Small intestine (tissue), 7 donors: ENCODE results near the gene TAMALIN. TPM values are rescaled to one million over a fixed set of nuclear protein-coding genes. Genes with fewer than 3 reads are reported as not detected.
A peak's percentile ranks its signal among the peaks of the same experiment; 100 is the strongest.
"Not testable (repeated sequence)": the region's sequence is repeated elsewhere in the genome, so short reads cannot be mapped to it uniquely, and the experiment has no call there.

ENCODE experiments used
- DNase-seq, 2 donors: peaks; one replicate each; pipeline versions ENCODE4 v3.0.0 to v3.0.0-alpha.2; 2013
- FAIRE-seq: peaks from 2 replicates; lab custom pipeline; 2012; peaks lifted over from hg19 to GRCh38; lab: Jason Lieb, UNC
- H3K27ac ChIP-seq, 3 donors: one replicate each; pipeline ENCODE4 v1.5.1; 2013; ENCODE audit warnings: low read length in 2 of 3, mild to moderate bottlenecking in 2 of 3, control low read depth in 1 of 3, inconsistent platforms in 1 of 3, low read depth in 1 of 3, moderate library complexity in 1 of 3
- H3K27me3 ChIP-seq, 3 donors: one replicate each; pipeline ENCODE4 v1.6.1; 2013; ENCODE audit warnings: low read length in 3 of 3, inconsistent platforms in 1 of 3; ENCODE audit not compliant: control insufficient read depth in 3 of 3, insufficient read depth in 3 of 3
- H3K36me3 ChIP-seq, 3 donors: one replicate each; pipeline ENCODE4 v1.6.1; 2013; ENCODE audit warnings: low read length in 3 of 3, inconsistent platforms in 1 of 3, low read depth in 1 of 3, mild to moderate bottlenecking in 1 of 3, moderate library complexity in 1 of 3; ENCODE audit not compliant: control insufficient read depth in 3 of 3, insufficient read depth in 2 of 3
- H3K4me1 ChIP-seq, 3 donors: one replicate each; pipeline ENCODE4 v1.6.1; 2013; ENCODE audit warnings: low read length in 2 of 3, inconsistent platforms in 1 of 3, low read depth in 1 of 3, mild to moderate bottlenecking in 1 of 3, moderate library complexity in 1 of 3; ENCODE audit not compliant: control insufficient read depth in 3 of 3, insufficient read depth in 2 of 3
- H3K4me3 ChIP-seq, 3 donors: one replicate each; pipeline ENCODE4 v1.5.1; 2013; ENCODE audit warnings: low read length in 3 of 3, control low read depth in 1 of 3, inconsistent platforms in 1 of 3, low read depth in 1 of 3, mild to moderate bottlenecking in 1 of 3, moderate library complexity in 1 of 3
- H3K9me3 ChIP-seq, 2 donors: one replicate each; pipeline ENCODE4 v1.6.1; 2013; ENCODE audit warnings: low read depth in 1 of 2, low read length in 1 of 2; ENCODE audit not compliant: control insufficient read depth in 2 of 2, insufficient read depth in 1 of 2
- WGBS, 3 donors: extraction: QIAGEN DNeasy Blood & Tissue Kit; methylation state at CpG; one replicate each; pipeline ENCODE4 v1.1.7; 2013; 5-methylcytosine and 5-hydroxymethylcytosine counted together
- polyA plus RNA-seq, 4 donors: library from polyadenylated mRNA; stranded (reverse) in 3 of 4; unstranded in 1 of 4; fragments of 200-250 nt in 3 of 4; fragments of 120-200 nt in 1 of 4; gene quantifications; one replicate each; pipeline versions ENCODE4 v1.2.1 to v1.2.3, GENCODE V29; 2013
- donor health status: healthy with polysubstance abuse.
- donor health status: control.
- donor health status: control.
- donor health status: Bipolar disorder and iron deficiency.
- donor health status: healthy.

TAMALIN gene
- polyA plus RNA-seq, 4 donors: 3.8 to 32.5 (median 10.1) TPM

DNA sequence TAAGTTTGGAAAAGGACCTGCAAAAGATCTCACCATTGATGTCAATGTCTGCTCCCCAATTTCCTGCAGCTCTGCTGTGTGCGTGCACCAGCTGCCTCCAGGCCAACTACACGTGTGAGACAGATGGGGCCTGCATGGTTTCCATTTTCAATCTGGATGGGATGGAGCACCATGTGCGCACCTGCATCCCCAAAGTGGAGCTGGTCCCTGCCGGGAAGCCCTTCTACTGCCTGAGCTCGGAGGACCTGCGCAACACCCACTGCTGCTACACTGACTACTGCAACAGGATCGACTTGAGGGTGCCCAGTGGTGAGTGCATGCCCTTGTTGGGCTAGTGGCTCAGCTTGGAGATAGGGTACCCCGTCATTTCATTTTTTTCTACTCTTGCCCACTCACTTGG lies 31.6 kb upstream of the TAMALIN start:
- DNase-seq: no peak
- Histone ChIP-seq H3K4me3 (no peak overlapping the region), H3K36me3 (peaks cover 4 to 39% (median 12%) of the 10 kb centered on the region in 3 donors), H3K27ac (no peak overlapping the region), H3K27me3 (no peaks in the 10 kb centered on the region), H3K9me3 (no peaks in the 10 kb centered on the region), H3K4me1 (peaks cover 14 to 85% (median 35%) of the 10 kb centered on the region in 3 donors)
- no peak for FAIRE-seq
- WGBS, 3 donors: 78 to 89% (median 85%) methylated on average over 8 of the region's 8 CpGs

DNA sequence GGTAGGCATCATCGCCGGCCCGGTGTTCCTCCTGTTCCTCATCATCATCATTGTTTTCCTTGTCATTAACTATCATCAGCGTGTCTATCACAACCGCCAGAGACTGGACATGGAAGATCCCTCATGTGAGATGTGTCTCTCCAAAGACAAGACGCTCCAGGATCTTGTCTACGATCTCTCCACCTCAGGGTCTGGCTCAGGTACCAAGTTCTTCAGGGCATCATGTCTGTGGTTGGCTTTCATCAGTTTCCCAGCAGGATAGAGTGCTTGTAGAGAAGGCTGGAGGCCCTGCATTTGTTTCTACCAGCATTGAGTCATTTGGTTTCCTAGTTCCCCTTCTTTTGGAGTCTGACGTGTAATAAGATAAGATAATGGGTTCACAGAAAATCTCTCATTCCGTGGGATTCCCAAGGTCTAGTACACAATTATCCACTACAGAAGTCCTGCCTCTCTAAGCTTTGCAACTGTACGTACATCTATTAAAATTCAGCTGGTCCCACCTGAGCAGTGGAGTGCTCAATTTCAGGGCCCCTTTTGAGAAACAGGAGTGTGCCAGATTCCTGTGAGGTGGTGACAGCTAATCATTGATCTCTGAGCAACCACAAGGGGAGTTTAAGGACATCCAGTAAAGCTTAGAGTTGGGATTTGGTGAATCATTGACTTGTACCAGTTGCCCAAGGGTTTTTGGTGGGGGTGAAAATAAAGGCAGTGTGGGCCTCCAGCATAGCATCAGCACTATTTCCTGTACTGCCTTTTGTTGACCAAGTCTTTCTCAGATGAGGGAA lies 30.2 kb upstream of the TAMALIN start:
- Histone ChIP-seq H3K4me3 (no peak overlapping the region), H3K27me3 (no peaks in the 10 kb centered on the region), H3K36me3 (peaks cover 4 to 47% (median 12%) of the 10 kb centered on the region in 3 donors), H3K27ac (peak overlapping the region in 1 of 3 donors; percentile 39), H3K4me1 (peaks cover 9 to 83% (median 29%) of the 10 kb centered on the region in 3 donors), H3K9me3 (no peaks in the 10 kb centered on the region)
- FAIRE-seq (no peak), DNase-seq (peak in 1 of 2 donors; percentile 78)
- WGBS, 3 donors: 75 to 85% (median 81%) methylated on average over 10 of the region's 10 CpGs

DNA sequence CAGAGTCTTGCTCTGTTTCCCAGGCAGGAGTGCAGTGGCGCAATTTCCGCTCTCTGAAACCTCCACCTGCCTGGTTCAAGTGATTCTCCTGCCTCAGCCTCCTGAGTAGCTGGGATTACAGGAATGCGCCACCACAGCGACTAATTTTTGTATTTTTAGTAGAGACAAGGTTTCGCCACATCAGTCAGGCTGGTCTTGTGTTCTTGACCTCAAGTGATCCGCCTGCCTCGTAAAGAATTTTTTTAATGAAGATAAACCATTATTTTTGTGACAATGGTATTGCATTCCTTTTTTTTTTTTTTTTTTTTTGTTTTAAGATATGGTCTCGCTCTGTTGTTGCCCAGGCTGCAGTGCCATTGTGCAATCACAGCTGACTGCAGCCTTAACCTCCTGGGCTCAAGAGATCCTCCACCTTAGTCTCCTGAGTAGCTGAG lies 29.4 kb upstream of the TAMALIN start:
- H3K27ac ChIP-seq: peak overlapping the region in 1 of 3 donors; percentile 39
- peaks cover 8 to 75% (median 22%) of the 10 kb centered on the region in 3 donors for H3K4me1 ChIP-seq
- WGBS, 3 donors: 93 to 98% (median 95%) methylated on average over 8 of the region's 8 CpGs
- peaks cover 4 to 54% (median 15%) of the 10 kb centered on the region in 3 donors for H3K36me3 ChIP-seq
- no peaks in the 10 kb centered on the region for H3K27me3 ChIP-seq
- H3K9me3 ChIP-seq: no peaks in the 10 kb centered on the region
- H3K4me3 ChIP-seq: no peak overlapping the region
- FAIRE-seq: no peak
- no peak for DNase-seq

DNA sequence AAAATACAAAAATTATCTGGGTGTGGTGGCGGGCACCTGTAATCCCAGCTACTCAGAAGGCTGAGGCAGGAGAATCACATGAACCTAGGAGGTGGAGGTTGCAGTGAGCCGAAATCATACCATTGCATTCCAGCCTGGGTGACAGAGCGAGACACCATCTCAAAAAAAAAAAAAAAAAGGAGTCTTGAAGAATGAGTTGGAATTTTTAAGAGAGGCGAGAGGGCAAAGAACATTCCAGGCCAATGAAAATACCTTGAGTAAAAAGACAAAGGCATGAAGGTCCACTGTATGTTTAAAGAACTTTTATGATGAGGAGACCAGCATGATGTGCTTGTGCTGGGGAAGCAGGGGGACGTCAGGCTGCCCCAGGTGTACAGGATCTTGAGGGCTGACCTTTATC lies 27.4 kb upstream of the TAMALIN start:
- not testable (repeated sequence) for H3K4me3 ChIP-seq, H3K27ac ChIP-seq, FAIRE-seq, DNase-seq, H3K9me3 ChIP-seq, H3K27me3 ChIP-seq
- H3K4me1 ChIP-seq: peaks cover 0 to 55% (median 5%) of the 10 kb centered on the region in 3 donors
- WGBS, 3 donors: 86 to 89% (median 87%) methylated on average over 5 of the region's 5 CpGs
- peaks cover 4 to 67% (median 20%) of the 10 kb centered on the region in 3 donors for H3K36me3 ChIP-seq

DNA sequence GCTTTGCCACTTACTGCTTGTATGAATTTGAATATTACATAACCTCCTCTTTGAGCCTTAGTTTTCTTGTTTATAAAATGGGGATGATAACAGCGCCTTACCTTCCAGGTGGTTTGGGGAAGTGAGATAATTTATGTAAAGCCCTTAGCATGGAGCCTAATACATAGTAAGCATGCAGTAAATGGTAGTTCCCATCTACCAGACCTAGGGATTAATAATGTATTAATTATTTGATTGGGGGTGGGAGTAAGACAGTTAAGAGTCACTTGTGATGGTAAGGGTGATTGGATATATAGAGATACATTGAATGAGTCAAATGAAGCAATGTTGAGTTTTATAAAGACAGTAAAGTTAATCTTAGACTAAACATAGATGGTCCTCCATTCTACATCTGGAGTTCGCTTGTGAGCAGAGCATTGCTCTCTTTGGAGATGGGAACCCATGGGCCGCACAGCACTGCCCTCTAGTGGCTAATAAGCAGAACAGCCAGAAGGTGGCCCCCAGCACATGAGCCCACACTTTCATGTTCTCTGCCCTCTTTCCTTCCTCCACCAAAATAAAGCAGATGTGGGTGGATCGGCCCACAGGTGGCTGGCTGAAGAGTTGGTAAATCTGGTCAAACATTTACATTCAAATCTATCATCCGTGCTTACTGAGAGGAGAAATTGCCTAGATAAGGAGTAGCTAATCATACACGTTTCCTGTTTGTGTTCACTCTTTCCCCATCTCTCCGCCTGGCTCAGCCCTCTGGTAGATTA lies 26.5 kb upstream of the TAMALIN start:
- 20 to 31% (median 20%) methylated on average over 7 of the region's 7 CpGs for WGBS, 3 donors
- peak; percentile 82 to 91 for DNase-seq

DNA sequence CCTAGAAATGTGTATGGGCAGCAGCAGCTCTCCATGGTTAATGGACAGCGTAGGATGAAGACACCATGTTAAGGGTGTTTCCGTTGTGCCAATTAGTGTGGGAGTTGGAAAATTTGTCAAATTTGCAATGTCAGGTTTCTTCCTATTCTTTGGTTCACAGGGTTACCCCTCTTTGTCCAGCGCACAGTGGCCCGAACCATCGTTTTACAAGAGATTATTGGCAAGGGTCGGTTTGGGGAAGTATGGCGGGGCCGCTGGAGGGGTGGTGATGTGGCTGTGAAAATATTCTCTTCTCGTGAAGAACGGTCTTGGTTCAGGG lies 26.0 kb upstream of the TAMALIN start:
- H3K36me3 ChIP-seq: peaks cover 8 to 70% (median 27%) of the 10 kb centered on the region in 3 donors
- H3K4me3 ChIP-seq: no peak overlapping the region
- FAIRE-seq (no peak), DNase-seq (no peak)
- no peaks in the 10 kb centered on the region for H3K27me3 ChIP-seq
- H3K4me1 ChIP-seq: peaks cover 0 to 41% (median 3%) of the 10 kb centered on the region in 3 donors
- H3K9me3 ChIP-seq: no peaks in the 10 kb centered on the region
- H3K27ac ChIP-seq: no peak overlapping the region
- WGBS, 3 donors: 80 to 84% (median 82%) methylated on average over 10 of the region's 10 CpGs

More for the DNA sequence above, 26.5 kb upstream of the TAMALIN start:
- H3K36me3 ChIP-seq: peaks cover 7 to 71% (median 22%) of the 10 kb centered on the region in 3 donors
- no peak for FAIRE-seq
- H3K27me3 ChIP-seq: no peaks in the 10 kb centered on the region
- H3K27ac ChIP-seq: no peak overlapping the region
- peaks cover 0 to 47% (median 5%) of the 10 kb centered on the region in 3 donors for H3K4me1 ChIP-seq
- H3K4me3 ChIP-seq: no peak overlapping the region
- H3K9me3 ChIP-seq: no peaks in the 10 kb centered on the region

DNA sequence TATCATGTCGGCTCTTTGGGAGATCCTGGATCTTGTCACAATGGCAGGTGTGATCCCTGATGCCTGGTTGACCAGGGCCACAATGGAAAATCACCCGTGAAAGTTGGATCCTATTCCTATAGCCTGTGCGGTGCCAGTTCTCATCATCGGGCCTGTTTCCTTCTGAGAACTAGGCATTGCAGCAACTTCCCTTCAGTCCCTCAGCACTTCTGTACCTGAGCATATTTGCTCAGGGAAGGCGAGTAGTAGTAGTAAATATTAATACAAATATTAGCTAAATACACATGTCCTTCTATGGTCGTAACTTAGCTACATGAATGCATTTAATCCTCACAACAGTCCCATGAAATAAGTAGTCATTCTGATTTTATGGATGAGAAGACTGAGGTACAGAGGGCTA lies 22.1 kb upstream of the TAMALIN start:
- H3K27me3 ChIP-seq: no peaks in the 10 kb centered on the region
- WGBS, 3 donors: 76 to 87% (median 78%) methylated on average over 6 of the region's 6 CpGs
- no peak overlapping the region for H3K4me3 ChIP-seq
- H3K36me3 ChIP-seq: peaks cover 10 to 68% (median 19%) of the 10 kb centered on the region in 3 donors
- FAIRE-seq: no peak
- DNase-seq: no peak
- H3K4me1 ChIP-seq: peaks cover 0 to 14% (median 0%) of the 10 kb centered on the region in 3 donors
- H3K9me3 ChIP-seq: no peaks in the 10 kb centered on the region
- no peak overlapping the region for H3K27ac ChIP-seq

DNA sequence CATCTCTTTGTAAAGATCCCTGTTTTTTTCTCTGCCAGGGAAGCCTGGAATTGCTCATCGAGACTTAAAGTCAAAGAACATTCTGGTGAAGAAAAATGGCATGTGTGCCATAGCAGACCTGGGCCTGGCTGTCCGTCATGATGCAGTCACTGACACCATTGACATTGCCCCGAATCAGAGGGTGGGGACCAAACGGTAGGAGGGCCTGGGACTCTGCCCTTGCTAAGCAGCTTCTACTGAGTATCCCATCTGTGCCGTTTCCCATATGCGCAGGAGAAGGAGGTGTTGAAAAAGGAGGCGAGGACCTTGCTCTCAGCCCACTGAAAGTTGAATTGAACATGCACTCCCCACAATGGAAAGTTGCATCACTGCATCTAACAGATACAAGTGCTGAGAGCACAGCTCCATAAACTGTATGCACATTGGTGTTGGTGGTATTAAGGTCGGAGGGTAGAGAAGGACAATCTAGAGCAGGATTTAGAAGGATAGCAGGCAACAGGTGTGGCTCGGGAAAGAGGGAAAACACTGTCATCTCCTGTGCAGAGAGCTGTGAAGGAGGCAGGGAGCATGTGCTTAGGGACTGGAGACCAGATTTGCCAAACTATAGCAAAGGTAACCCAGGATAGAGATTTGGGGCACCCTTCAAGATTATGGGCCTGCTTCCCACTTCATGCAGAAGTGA lies 21.5 kb upstream of the TAMALIN start:
- H3K9me3 ChIP-seq: no peaks in the 10 kb centered on the region
- FAIRE-seq: no peak
- no peak overlapping the region for H3K27ac ChIP-seq
- H3K4me3 ChIP-seq: no peak overlapping the region
- peaks cover 12 to 72% (median 19%) of the 10 kb centered on the region in 3 donors for H3K36me3 ChIP-seq
- DNase-seq: no peak
- H3K4me1 ChIP-seq: peaks cover 0 to 9% (median 0%) of the 10 kb centered on the region in 3 donors
- 79 to 88% (median 79%) methylated on average over 9 of the region's 9 CpGs for WGBS, 3 donors
- H3K27me3 ChIP-seq: no peaks in the 10 kb centered on the region
